B cell (primary cell): ENCODE data around the gene PPIL1. TPM values are rescaled to one million over a fixed set of nuclear protein-coding genes. Genes with fewer than 3 reads are reported as not detected.

Experiments used
- ATAC-seq: fragments of 200-7000 bp; cut with Tn5 transposase; one replicate; pipeline ENCODE4 v1.10.0; 2021; ENCODE audit warnings: low read depth, mild to moderate bottlenecking, moderate number of reproducible peaks, moderate library complexity
- CTCF ChIA-PET: fragments of 350-600 bp; sonication (Branson Sonifier 250); formaldehyde crosslinking; loops from one replicate; lab custom pipeline; 2021; ENCODE audit warnings: antibody characterized with exemption, inconsistent platforms; lab: Charles Lee
- POLR2A ChIA-PET: fragments of 350-600 bp; sonication (Branson Sonifier 250); formaldehyde crosslinking; loops from one replicate; lab custom pipeline; 2021; ENCODE audit warnings: antibody characterized with exemption; lab: Charles Lee
- DNase-seq: peaks from one replicate; pipeline ENCODE4 v3.0.0; 2013
- H2AFZ ChIP-seq: 2 replicates; pipeline ENCODE4 v1.6.1; 2012; ENCODE audit warnings: mild to moderate bottlenecking, low read depth, low read length; ENCODE audit not compliant: insufficient read depth, poor library complexity, severe bottlenecking
- H3K27ac ChIP-seq, 2 donors: 1 replicate in 1 of 2; 2 replicates in 1 of 2; pipeline ENCODE4 v1.5.1; 2012 to 2013; ENCODE audit warnings: low read length in 2 of 2, mild to moderate bottlenecking in 2 of 2, moderate library complexity in 1 of 2
- H3K27me3 ChIP-seq, 4 experiments: fragments of 200-600 bp in 1 of 4; sonication (generic) in 1 of 4; replicated peaks in 1 of 4; 1 replicate in 2 of 4; 2 replicates in 2 of 4; pipeline versions ENCODE4 v1.6.1 to v1.7.0; 2013 to 2016; ENCODE audit warnings: low read length in 3 of 4, mild to moderate bottlenecking in 2 of 4, mixed read lengths in 1 of 4, moderate library complexity in 1 of 4; ENCODE audit not compliant: insufficient read depth in 4 of 4, control insufficient read depth in 3 of 4; ENCODE audit errors: control extremely low read depth in 1 of 4
- H3K36me3 ChIP-seq, 2 experiments: replicated peaks in 1 of 2; 1 replicate in 1 of 2; 2 replicates in 1 of 2; pipeline versions ENCODE4 v1.6.1 to v1.7.1; 2013; ENCODE audit warnings: low read length in 1 of 2; ENCODE audit not compliant: insufficient read depth in 2 of 2, control insufficient read depth in 1 of 2; ENCODE audit errors: control extremely low read depth in 1 of 2, extremely low read depth in 1 of 2
- H3K4me1 ChIP-seq, 2 donors: fragments of 200-600 bp in 1 of 2; sonication (generic) in 1 of 2; 1 replicate in 1 of 2; 2 replicates in 1 of 2; pipeline versions ENCODE4 v1.5.1 to v1.6.1; 2013 to 2017; ENCODE audit warnings: low read length in 2 of 2; ENCODE audit not compliant: control insufficient read depth in 2 of 2, insufficient read depth in 2 of 2
- H3K4me2 ChIP-seq: replicated peaks from 2 replicates; pipeline ENCODE3; 2012; ENCODE audit warnings: mild to moderate bottlenecking, low read depth, low read length; ENCODE audit not compliant: poor library complexity, severe bottlenecking
- H3K4me3 ChIP-seq, 5 experiments: fragments of 200-600 bp in 1 of 5; sonication (generic) in 1 of 5; 1 replicate in 3 of 5; 2 replicates in 2 of 5; pipeline versions ENCODE4 v1.5.1 to v1.7.0; 2011 to 2016; ENCODE audit warnings: low read length in 4 of 5, mild to moderate bottlenecking in 4 of 5, low read depth in 2 of 5, control low read depth in 1 of 5, moderate library complexity in 1 of 5; ENCODE audit not compliant: insufficient read depth in 1 of 5; ENCODE audit errors: control extremely low read depth in 1 of 5, extremely low read depth in 1 of 5
- H3K79me2 ChIP-seq: fragments of 200-600 bp; sonication (generic); one replicate; pipeline ENCODE4 v1.6.0; 2016; ENCODE audit warnings: low read length; ENCODE audit not compliant: control insufficient read depth, insufficient read depth
- H3K9ac ChIP-seq: fragments of 200-600 bp; sonication (generic); 2 replicates; pipeline ENCODE4 v1.6.1; 2017; ENCODE audit warnings: mild to moderate bottlenecking, low read length, moderate library complexity
- H3K9me3 ChIP-seq, 3 donors: one replicate each; pipeline versions ENCODE4 v1.6.1 to v1.7.1; 2013; ENCODE audit warnings: low read length in 2 of 3; ENCODE audit not compliant: control insufficient read depth in 2 of 3, insufficient read depth in 1 of 3; ENCODE audit errors: control extremely low read depth in 1 of 3
- H4K20me1 ChIP-seq: 2 replicates; pipeline ENCODE4 v1.6.0; 2012; ENCODE audit warnings: mild to moderate bottlenecking, low read length; ENCODE audit not compliant: insufficient read depth, control insufficient read depth, poor library complexity, severe bottlenecking
- H3K27ac Mint-ChIP-seq: one replicate; pipeline ENCODE4 v1.8.0; 2021; ENCODE audit warnings: mixed read lengths
- H3K27me3 Mint-ChIP-seq: one replicate; pipeline ENCODE4 v1.8.0; 2021; ENCODE audit warnings: mixed read lengths
- H3K4me1 Mint-ChIP-seq: one replicate; pipeline ENCODE4 v1.8.0; 2021; ENCODE audit warnings: mixed read lengths
- H3K4me3 Mint-ChIP-seq: one replicate; pipeline ENCODE4 v1.8.0; 2021; ENCODE audit warnings: mixed read lengths
- H3K9me3 Mint-ChIP-seq: one replicate; pipeline ENCODE4 v1.8.0; 2022; ENCODE audit warnings: mixed read lengths; ENCODE audit not compliant: insufficient read depth
- EZH2 ChIP-seq: IDR thresholded peaks from 2 replicates; pipeline ENCODE4 v1.6.1; 2012; ENCODE audit warnings: borderline replicate concordance, low read depth, mild to moderate bottlenecking, moderate library complexity, low read length; ENCODE audit not compliant: insufficient read depth, poor library complexity, severe bottlenecking
- WGBS: methylation state at CpG from one replicate; pipeline ENCODE4 v1.1.5; 2013; ENCODE audit warnings: missing lambda C conversion rate; ENCODE audit not compliant: insufficient coverage; 5-methylcytosine and 5-hydroxymethylcytosine counted together
- intact Hi-C: fragments of 100-400 bp; cut with micrococcal nuclease; formaldehyde crosslinking; loops from one replicate; pipeline ENCODE4 v1.10.0; 2022
- polyA plus RNA-seq: library from polyadenylated mRNA; depleted of rRNA; stranded (reverse); fragments of >200 nt; gene quantifications from 2 replicates; pipeline ENCODE4 v1.2.3, GENCODE V29; 2012
- total RNA-seq, 2 donors: library from RNA; stranded (reverse); fragments of 120-200 nt in 1 of 2; gene quantifications; 1 replicate in 1 of 2; 2 replicates in 1 of 2; pipeline versions ENCODE4 v1.2.3 to v1.2.4, GENCODE V29; 2013 to 2022
- TF ChIP-seq, protein P1 (sequence below): fragments of 200-600 bp; IDR thresholded peaks from one replicate; pipeline ENCODE4 v1.8.0; 2022; ENCODE audit warnings: antibody characterized with exemption, mild to moderate bottlenecking

PPIL1 gene
- total and polyA plus RNA-seq, 2 donors (not counting 1 experiment from before 2014, with no cell fraction given) = 2.9 to 7.0 TPM

DNA sequence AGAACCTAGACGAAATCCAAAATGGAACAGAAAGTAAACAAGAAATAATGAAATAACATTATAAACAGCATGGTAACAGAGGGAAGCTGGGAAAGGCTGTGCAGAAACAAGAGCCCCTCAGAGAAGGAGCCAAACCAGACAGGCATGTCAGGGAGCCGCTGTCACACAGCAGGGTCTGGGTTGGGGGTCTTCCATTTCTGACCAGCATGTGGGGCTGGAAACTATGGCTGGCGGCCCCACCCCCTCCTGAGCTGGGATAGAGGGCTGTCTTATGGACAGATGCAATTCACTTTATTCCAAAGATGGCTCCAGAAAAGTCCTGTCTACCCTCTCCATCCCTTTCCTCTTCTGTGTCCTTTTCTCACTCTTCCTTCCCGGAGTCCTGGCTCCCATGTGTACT is 38.5 kb upstream of the PPIL1 start:
- peaks cover 14% of the 10 kb centered on the region for H3K4me1 Mint-ChIP-seq
- intact Hi-C loops = no loop called here
- ChIA-PET POLR2A (no interaction called here), CTCF (interaction anchor here (1.1 to 2.8 kb wide), 3 partner anchors 27 to 296 kb away, joined by 3 to 9 read pairs (median 3); partner anchors contain the start of gene C6orf89)
- no peak overlapping the region for H3K27ac Mint-ChIP-seq
- no peak overlapping the region for H3K27ac ChIP-seq
- H3K4me1 ChIP-seq = peaks cover 13 to 16% of the 10 kb centered on the region in 2 donors
- DNase-seq (no peak), ATAC-seq (no peak)
- no peaks in the 10 kb centered on the region for H4K20me1 ChIP-seq
- H3K9ac ChIP-seq = no peak overlapping the region
- no peak overlapping the region for H3K4me3 ChIP-seq
- no peak overlapping the region for H3K4me3 Mint-ChIP-seq
- H3K27me3 Mint-ChIP-seq = no peaks in the 10 kb centered on the region
- no peak overlapping the region for H2AFZ ChIP-seq
- no peaks in the 10 kb centered on the region for H3K9me3 Mint-ChIP-seq
- H3K36me3 ChIP-seq = peaks cover 0 to 70% of the 10 kb centered on the region in 2 experiments
- H3K4me2 ChIP-seq = no peak overlapping the region
- no peaks in the 10 kb centered on the region for H3K27me3 ChIP-seq
- 88% methylated on average over 2 of the region's 4 CpGs for WGBS
- no peaks in the 10 kb centered on the region for H3K9me3 ChIP-seq
- TF ChIP-seq, protein P1, sequence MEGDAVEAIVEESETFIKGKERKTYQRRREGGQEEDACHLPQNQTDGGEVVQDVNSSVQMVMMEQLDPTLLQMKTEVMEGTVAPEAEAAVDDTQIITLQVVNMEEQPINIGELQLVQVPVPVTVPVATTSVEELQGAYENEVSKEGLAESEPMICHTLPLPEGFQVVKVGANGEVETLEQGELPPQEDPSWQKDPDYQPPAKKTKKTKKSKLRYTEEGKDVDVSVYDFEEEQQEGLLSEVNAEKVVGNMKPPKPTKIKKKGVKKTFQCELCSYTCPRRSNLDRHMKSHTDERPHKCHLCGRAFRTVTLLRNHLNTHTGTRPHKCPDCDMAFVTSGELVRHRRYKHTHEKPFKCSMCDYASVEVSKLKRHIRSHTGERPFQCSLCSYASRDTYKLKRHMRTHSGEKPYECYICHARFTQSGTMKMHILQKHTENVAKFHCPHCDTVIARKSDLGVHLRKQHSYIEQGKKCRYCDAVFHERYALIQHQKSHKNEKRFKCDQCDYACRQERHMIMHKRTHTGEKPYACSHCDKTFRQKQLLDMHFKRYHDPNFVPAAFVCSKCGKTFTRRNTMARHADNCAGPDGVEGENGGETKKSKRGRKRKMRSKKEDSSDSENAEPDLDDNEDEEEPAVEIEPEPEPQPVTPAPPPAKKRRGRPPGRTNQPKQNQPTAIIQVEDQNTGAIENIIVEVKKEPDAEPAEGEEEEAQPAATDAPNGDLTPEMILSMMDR = no peak
- TF ChIP-seq EZH2 = no peak
- peaks cover 5% of the 10 kb centered on the region for H3K79me2 ChIP-seq

DNA sequence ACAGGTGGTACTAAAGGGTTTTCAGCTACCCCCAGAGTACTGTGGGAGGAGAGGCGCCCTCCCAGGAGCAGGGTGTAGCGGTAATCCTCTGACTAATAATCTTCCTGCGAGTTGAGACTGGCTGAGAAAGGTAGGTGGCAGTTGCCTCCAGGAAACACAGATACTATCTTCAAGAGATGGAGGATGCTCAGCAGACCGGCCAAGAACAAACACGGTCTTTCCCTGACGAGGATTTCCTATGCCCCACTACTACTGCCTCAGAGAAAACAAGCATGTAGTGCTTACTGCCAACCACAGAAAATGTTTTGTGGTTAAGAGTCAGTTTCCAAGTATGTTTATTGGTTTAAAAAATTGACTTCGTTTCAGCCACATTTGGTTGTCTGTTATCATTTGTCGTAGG is 38.0 kb upstream of the PPIL1 start:
- Histone ChIP-seq H3K79me2 (peaks cover 10% of the 10 kb centered on the region), H3K27ac (no peak overlapping the region), H3K4me1 (peaks cover 13 to 16% of the 10 kb centered on the region in 2 donors), H3K27me3 (no peaks in the 10 kb centered on the region), H3K9me3 (no peaks in the 10 kb centered on the region), H2AFZ (no peak overlapping the region), H3K9ac (no peak overlapping the region), H4K20me1 (no peaks in the 10 kb centered on the region), H3K4me2 (peak overlapping the region; percentile 28), H3K4me3 (no peak overlapping the region), H3K36me3 (peaks cover 0 to 70% of the 10 kb centered on the region in 2 experiments)
- Mint-ChIP-seq H3K4me3 (peak overlapping the region; percentile 7), H3K9me3 (no peaks in the 10 kb centered on the region), H3K27me3 (no peaks in the 10 kb centered on the region), H3K27ac (peak overlapping the region; percentile 54), H3K4me1 (peaks cover 14% of the 10 kb centered on the region)
- ChIA-PET POLR2A (no interaction called here), CTCF (interaction anchor here (2.8 kb wide), 1 partner anchor 105 kb away, joined by 9 read pairs; no protein-coding TSS in a partner anchor)
- intact Hi-C loops = no loop called here
- WGBS = 17% methylated on average over 2 of the region's 8 CpGs
- TF ChIP-seq, protein P1 = no peak
- TF ChIP-seq EZH2 = no peak
- ATAC-seq = no peak
- DNase-seq = peak; percentile 19
